HEK293T (cell line): ENCODE measurements around the gene PCA3.

Experiments
- BHLHE40 ChIP-seq: fragments of 450-650 bp; IDR thresholded peaks from 2 replicates; pipeline ENCODE4 v1.6.1; 2016; ENCODE audit warnings: mild to moderate bottlenecking, moderate library complexity, borderline replicate concordance
- CTBP1 ChIP-seq: fragments of 450-650 bp; IDR thresholded peaks from 2 replicates; pipeline ENCODE4 v1.6.1; 2016; ENCODE audit warnings: borderline replicate concordance
- ELF4 ChIP-seq: fragments of 450-650 bp; IDR thresholded peaks from 2 replicates; pipeline ENCODE4 v1.6.1; 2017; ENCODE audit warnings: antibody characterized with exemption
- FOXA1 ChIP-seq: fragments of 450-650 bp; IDR thresholded peaks from 2 replicates; pipeline ENCODE4 v1.6.1; 2016; ENCODE audit warnings: mild to moderate bottlenecking
- FOXK2 ChIP-seq: fragments of 450-650 bp; IDR thresholded peaks from 2 replicates; pipeline ENCODE4 v1.6.1; 2016; ENCODE audit warnings: mild to moderate bottlenecking
- FOXM1 ChIP-seq: fragments of 450-650 bp; IDR thresholded peaks from 2 replicates; pipeline ENCODE4 v1.6.1; 2017; ENCODE audit warnings: mild to moderate bottlenecking, borderline replicate concordance
- HDGF ChIP-seq: fragments of 450-650 bp; IDR thresholded peaks from 2 replicates; pipeline ENCODE4 v1.6.1; 2017; ENCODE audit warnings: antibody characterized with exemption, borderline replicate concordance
- LEF1 ChIP-seq: fragments of 450-650 bp; IDR thresholded peaks from 2 replicates; pipeline ENCODE4 v1.6.1; 2017; ENCODE audit warnings: mild to moderate bottlenecking, borderline replicate concordance
- NFRKB ChIP-seq: fragments of 450-650 bp; IDR thresholded peaks from 2 replicates; pipeline ENCODE4 v1.6.1; 2016; ENCODE audit warnings: mild to moderate bottlenecking, moderate library complexity
- SP1 ChIP-seq: fragments of 450-650 bp; IDR thresholded peaks from 2 replicates; pipeline ENCODE4 v1.6.1; 2017
- SUZ12 ChIP-seq: fragments of 450-650 bp; IDR thresholded peaks from 2 replicates; pipeline ENCODE4 v1.6.1; 2016; ENCODE audit warnings: mild to moderate bottlenecking
- TARDBP ChIP-seq: fragments of 450-650 bp; IDR thresholded peaks from 2 replicates; pipeline ENCODE4 v1.6.1; 2016
- ZNF384 ChIP-seq: fragments of 450-650 bp; IDR thresholded peaks from 2 replicates; pipeline ENCODE4 v1.6.1; 2016

GRCh38 chr9:76716085-76716672 is 48.1 kb upstream of the PCA3 start:
- TF ChIP-seq FOXM1 (no peak), SP1 (no peak), BHLHE40 (no peak), FOXA1 (no peak), NFRKB (no peak), SUZ12 (no peak), TARDBP (no peak), CTBP1 (no peak), FOXK2 (no peak), ELF4 (no peak), ZNF384 (no peak), LEF1 (no peak), HDGF (no peak)
